ENCODE data around the gene FADS2. TPM values are rescaled to one million over a fixed set of nuclear protein-coding genes. Genes with fewer than 3 reads are reported as not detected.

FADS2 gene
- total RNA-seq, 1 experiment from 2014 or later: 17.1 TPM

DNA sequence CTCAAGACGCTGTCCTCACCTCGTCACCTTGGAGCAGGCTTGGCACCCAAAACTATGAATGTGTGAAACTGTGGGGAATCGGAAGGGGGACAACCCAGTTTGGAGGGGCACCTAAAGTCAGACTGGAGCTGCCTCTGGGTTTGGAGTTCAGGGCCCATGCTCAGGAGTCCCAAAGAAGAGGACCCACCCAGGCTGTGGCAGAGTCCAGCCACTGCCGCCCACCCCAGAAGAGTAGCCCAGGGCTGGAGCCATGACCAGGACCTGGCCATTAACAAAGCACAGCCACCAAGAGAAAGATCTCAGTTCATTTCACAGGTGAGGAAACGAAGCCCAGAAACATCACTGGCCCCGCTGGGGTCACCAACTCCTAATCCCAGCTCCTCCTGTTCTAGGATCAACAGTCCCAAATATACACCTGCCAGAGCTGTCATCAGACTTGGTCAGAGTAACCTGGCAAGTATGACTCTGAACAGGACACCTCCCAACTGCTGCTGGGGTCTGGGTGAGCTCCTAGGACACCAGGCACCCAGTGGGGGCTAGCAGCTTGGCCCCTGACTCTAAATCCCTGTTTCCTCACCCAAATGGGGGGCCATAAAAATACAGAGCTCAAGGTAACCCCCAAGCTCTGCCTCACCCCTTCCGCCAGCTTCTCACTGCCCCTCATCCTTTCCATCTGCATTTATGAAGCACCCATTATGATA lies 86.5 kb downstream of the FADS2 start:
- ATAC-seq (no peak), DNase-seq (ENCODE audit: low read depth, low spot score) (no peak)
- H3K36me3 ChIP-seq (ENCODE audit: control insufficient read depth in 1 of 2, insufficient read depth in 2 of 2, low read length in 2 of 2): no peaks in the 10 kb centered on the region
- ChIA-PET CTCF (interaction anchor here (1.3 kb wide), 1 partner anchor 15 kb away, joined by 10 read pairs; no protein-coding TSS in a partner anchor), POLR2A (interaction anchor here (0.7 kb wide), 1 partner anchor 33 kb away, joined by 4 read pairs; no protein-coding TSS in a partner anchor), RAD21 (ENCODE audit: low non-redundant PET in 1 of 2, low total read pairs in 2 of 2, uncharacterized antibody in 2 of 2, unreplicated experiment in 2 of 2) (interaction anchor here in 1 of 2 experiments (0.5 kb wide), 1 partner anchor 35 kb away, joined by 4 read pairs; no protein-coding TSS in a partner anchor)
- H3K79me2 ChIP-seq (ENCODE audit: insufficient read depth, low read length): no peaks in the 10 kb centered on the region
- H3K4me2 ChIP-seq (ENCODE audit: low read length): no peak overlapping the region
- BruUV-seq (replicated peaks): no TSS peak
- no peaks in the 10 kb centered on the region for H3K27me3 ChIP-seq (ENCODE audit: insufficient read depth, low read length)
- H3K9ac ChIP-seq (ENCODE audit: low read length): no peak overlapping the region
- TF ChIP-seq EZH2 (IDR thresholded peaks at IDR 0.05): no peak
- H3K9me3 ChIP-seq (ENCODE audit: control insufficient read depth in 1 of 2, insufficient read depth in 1 of 2, low read depth in 1 of 2, low read length in 2 of 2): no peaks in the 10 kb centered on the region
- no peaks in the 10 kb centered on the region for H3K9me2 ChIP-seq (ENCODE audit: insufficient read depth)
- H4K20me1 ChIP-seq (ENCODE audit: insufficient read depth): no peaks in the 10 kb centered on the region
- H2AFZ ChIP-seq (ENCODE audit: low read depth, low read length, poor library complexity, severe bottlenecking): no peak overlapping the region
- no peak overlapping the region for H3K27ac ChIP-seq (ENCODE audit: low read depth, low read length)
- intact Hi-C loops (cut with micrococcal nuclease): no loop called here
- no peak overlapping the region for H3K4me3 ChIP-seq (replicated peaks in 1 of 2; ENCODE audit: low read depth in 1 of 2, low read length in 2 of 2)
- H3K4me1 ChIP-seq (ENCODE audit: control insufficient read depth in 1 of 2, insufficient read depth in 2 of 2, low read length in 2 of 2): peaks cover 5 to 16% of the 10 kb centered on the region in 2 experiments; a peak in 3 of 4 replicates

DNA sequence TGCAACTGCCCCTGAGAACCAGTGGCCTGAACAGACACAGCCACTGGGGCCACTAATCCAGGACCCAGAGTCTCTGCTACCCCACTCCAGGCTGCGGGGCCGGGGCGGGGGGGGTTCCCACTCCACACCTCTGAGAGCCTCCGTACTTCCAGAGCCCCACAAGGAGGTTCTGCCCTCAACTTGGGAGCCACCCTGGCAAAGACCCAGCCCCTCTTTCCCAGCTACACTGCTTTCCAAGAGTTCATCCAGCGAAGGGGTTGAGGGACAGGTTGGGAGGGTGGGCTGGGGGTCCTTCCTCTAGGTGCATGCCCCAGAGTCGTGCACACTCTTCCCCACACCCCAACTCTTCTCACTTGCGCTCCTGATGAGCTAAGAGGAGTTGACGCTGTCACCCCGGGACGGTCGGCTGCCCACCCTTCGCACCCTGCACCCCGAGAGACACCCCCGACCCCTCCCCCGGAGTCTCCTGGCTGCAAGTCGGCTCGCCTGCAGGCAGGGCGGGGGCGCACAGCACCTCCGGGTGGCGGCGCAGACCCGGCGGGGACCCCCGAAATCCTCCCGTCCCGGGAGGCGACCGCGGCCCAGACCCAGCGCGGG lies 88.7 kb downstream of the FADS2 start:
- Histone ChIP-seq H3K27me3 (ENCODE audit: insufficient read depth, low read length) (no peaks in the 10 kb centered on the region), H3K36me3 (ENCODE audit: control insufficient read depth in 1 of 2, insufficient read depth in 2 of 2, low read length in 2 of 2) (no peaks in the 10 kb centered on the region), H3K4me3 (replicated peaks in 1 of 2; ENCODE audit: low read depth in 1 of 2, low read length in 2 of 2) (peak overlapping the region; percentile 51 to 64), H3K27ac (ENCODE audit: low read depth, low read length) (peak overlapping the region; percentile 33; the same call in 1 of the 2 replicates), H3K9ac (ENCODE audit: low read length) (peak overlapping the region; percentile 65), H4K20me1 (ENCODE audit: insufficient read depth) (no peaks in the 10 kb centered on the region), H3K9me2 (ENCODE audit: insufficient read depth) (no peaks in the 10 kb centered on the region), H3K4me2 (ENCODE audit: low read length) (peak overlapping the region; percentile 88), H3K9me3 (ENCODE audit: control insufficient read depth in 1 of 2, insufficient read depth in 1 of 2, low read depth in 1 of 2, low read length in 2 of 2) (no peaks in the 10 kb centered on the region), H2AFZ (ENCODE audit: low read depth, low read length, poor library complexity, severe bottlenecking) (no peak overlapping the region), H3K79me2 (ENCODE audit: insufficient read depth, low read length) (no peaks in the 10 kb centered on the region), H3K4me1 (ENCODE audit: control insufficient read depth in 1 of 2, insufficient read depth in 2 of 2, low read length in 2 of 2) (peaks cover 5 to 16% of the 10 kb centered on the region in 2 experiments; a peak in 3 of 4 replicates)
- POLR2A ChIA-PET: interaction anchor here (0.6 kb wide), 1 partner anchor 55 kb away, joined by 3 read pairs; no protein-coding TSS in a partner anchor
- CTCF ChIA-PET: no interaction called here
- RAD21 ChIA-PET (ENCODE audit: low non-redundant PET in 1 of 2, low total read pairs in 2 of 2, uncharacterized antibody in 2 of 2, unreplicated experiment in 2 of 2): no interaction called here
- intact Hi-C loops (cut with micrococcal nuclease): no loop called here
- no TSS peak for BruUV-seq (replicated peaks)
- TF ChIP-seq YY1 (IDR thresholded peaks at IDR 0.05; ENCODE audit: extremely low read depth, insufficient replicate concordance, low read depth, low read length): no peak
- no peak for TF ChIP-seq ELF1 (IDR thresholded peaks at IDR 0.05; ENCODE audit: borderline replicate concordance, low read depth)
- TF ChIP-seq TCF7L2 (IDR thresholded peaks at IDR 0.05; ENCODE audit: borderline replicate concordance, extremely low read depth, insufficient read depth, insufficient read length): no peak
- TF ChIP-seq, protein P1, sequence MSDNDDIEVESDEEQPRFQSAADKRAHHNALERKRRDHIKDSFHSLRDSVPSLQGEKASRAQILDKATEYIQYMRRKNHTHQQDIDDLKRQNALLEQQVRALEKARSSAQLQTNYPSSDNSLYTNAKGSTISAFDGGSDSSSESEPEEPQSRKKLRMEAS (IDR thresholded peaks at IDR 0.05): no peak
- TF ChIP-seq, protein P2, sequence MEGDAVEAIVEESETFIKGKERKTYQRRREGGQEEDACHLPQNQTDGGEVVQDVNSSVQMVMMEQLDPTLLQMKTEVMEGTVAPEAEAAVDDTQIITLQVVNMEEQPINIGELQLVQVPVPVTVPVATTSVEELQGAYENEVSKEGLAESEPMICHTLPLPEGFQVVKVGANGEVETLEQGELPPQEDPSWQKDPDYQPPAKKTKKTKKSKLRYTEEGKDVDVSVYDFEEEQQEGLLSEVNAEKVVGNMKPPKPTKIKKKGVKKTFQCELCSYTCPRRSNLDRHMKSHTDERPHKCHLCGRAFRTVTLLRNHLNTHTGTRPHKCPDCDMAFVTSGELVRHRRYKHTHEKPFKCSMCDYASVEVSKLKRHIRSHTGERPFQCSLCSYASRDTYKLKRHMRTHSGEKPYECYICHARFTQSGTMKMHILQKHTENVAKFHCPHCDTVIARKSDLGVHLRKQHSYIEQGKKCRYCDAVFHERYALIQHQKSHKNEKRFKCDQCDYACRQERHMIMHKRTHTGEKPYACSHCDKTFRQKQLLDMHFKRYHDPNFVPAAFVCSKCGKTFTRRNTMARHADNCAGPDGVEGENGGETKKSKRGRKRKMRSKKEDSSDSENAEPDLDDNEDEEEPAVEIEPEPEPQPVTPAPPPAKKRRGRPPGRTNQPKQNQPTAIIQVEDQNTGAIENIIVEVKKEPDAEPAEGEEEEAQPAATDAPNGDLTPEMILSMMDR (IDR thresholded peaks at IDR 0.05 in 2 of 3, conservative IDR thresholded peaks at IDR 0.05 in 1 of 3; ENCODE audit: borderline replicate concordance in 1 of 3, insufficient read depth in 1 of 3, low read depth in 2 of 3, low read length in 2 of 3): no peak
- no peak for TF ChIP-seq SRF (IDR thresholded peaks at IDR 0.05; ENCODE audit: low read depth)
- TF ChIP-seq CEBPB (IDR thresholded peaks at IDR 0.05; ENCODE audit: low read depth): no peak
- no peak for TF ChIP-seq FOSL1 (IDR thresholded peaks at IDR 0.05; ENCODE audit: low read depth)
- no peak for TF ChIP-seq RAD21 (IDR thresholded peaks at IDR 0.05; ENCODE audit: low read depth)
- TF ChIP-seq SIN3A (IDR thresholded peaks at IDR 0.05; ENCODE audit: low read depth): no peak
- no peak for TF ChIP-seq ZNF274 (IDR thresholded peaks at IDR 0.05; ENCODE audit: low read depth, low read length)
- TF ChIP-seq, protein P3, sequence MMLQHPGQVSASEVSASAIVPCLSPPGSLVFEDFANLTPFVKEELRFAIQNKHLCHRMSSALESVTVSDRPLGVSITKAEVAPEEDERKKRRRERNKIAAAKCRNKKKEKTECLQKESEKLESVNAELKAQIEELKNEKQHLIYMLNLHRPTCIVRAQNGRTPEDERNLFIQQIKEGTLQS (IDR thresholded peaks at IDR 0.05): no peak
- TF ChIP-seq EZH2phosphoT487 (IDR thresholded peaks at IDR 0.05; ENCODE audit: borderline replicate concordance): no peak
- TF ChIP-seq JUND (IDR thresholded peaks at IDR 0.05): no peak
- ATAC-seq (no peak), DNase-seq (ENCODE audit: low read depth, low spot score) (no peak)

All from HCT116 (cell line).